LNCaP clone FGC (cell line): ENCODE measurements around the gene CHCHD6.
A peak's percentile ranks its signal among the peaks of the same experiment; 100 is the strongest.

Experiments used
- DNase-seq: peaks from one replicate; pipeline ENCODE4 v3.0.0-alpha.2; 2011; ENCODE audit warnings: low read depth
- H3K4me3 ChIP-seq: 2 replicates; pipeline ENCODE4 v1.5.1; 2011; ENCODE audit warnings: mild to moderate bottlenecking, low read depth, low read length, control low read depth
- TF ChIP-seq, protein P1 (sequence below): IDR thresholded peaks from 2 replicates; pipeline ENCODE4 v1.5.1; 2012; ENCODE audit warnings: mild to moderate bottlenecking; ENCODE audit not compliant: control insufficient read depth, insufficient read depth; ENCODE audit errors: extremely low read depth

The CHCHD6 gene

GRCh38 chr3:126936853-126937425 lies 232.9 kb downstream of the CHCHD6 start:
- TF ChIP-seq, protein P1, sequence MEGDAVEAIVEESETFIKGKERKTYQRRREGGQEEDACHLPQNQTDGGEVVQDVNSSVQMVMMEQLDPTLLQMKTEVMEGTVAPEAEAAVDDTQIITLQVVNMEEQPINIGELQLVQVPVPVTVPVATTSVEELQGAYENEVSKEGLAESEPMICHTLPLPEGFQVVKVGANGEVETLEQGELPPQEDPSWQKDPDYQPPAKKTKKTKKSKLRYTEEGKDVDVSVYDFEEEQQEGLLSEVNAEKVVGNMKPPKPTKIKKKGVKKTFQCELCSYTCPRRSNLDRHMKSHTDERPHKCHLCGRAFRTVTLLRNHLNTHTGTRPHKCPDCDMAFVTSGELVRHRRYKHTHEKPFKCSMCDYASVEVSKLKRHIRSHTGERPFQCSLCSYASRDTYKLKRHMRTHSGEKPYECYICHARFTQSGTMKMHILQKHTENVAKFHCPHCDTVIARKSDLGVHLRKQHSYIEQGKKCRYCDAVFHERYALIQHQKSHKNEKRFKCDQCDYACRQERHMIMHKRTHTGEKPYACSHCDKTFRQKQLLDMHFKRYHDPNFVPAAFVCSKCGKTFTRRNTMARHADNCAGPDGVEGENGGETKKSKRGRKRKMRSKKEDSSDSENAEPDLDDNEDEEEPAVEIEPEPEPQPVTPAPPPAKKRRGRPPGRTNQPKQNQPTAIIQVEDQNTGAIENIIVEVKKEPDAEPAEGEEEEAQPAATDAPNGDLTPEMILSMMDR: no peak
- no peak for DNase-seq
- no peak overlapping the region for H3K4me3 ChIP-seq

DNA sequence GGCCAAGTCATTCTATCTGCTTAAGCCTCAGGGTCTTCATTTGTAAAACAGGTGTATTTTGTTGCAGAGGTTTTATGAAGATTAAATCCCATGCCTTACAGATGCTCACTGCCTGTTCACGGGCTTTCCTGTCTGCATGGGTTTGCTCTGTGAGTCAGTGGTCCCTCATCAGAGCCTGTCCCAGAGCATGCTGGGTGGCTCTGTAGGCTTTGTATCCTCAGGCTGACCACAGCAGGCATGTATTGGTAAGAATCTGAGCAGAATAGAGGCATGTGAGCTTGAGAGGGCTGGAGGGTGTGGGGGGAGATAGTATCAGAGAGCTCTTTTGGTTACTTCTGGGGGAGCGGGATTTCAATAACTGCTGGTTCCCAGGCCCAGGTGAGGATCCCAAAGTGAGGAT lies 233.5 kb downstream of the CHCHD6 start:
- TF ChIP-seq, protein P1: no peak
- no peak overlapping the region for H3K4me3 ChIP-seq
- no peak for DNase-seq

- TF ChIP-seq, protein P1: no peak
- no peak for DNase-seq
- no peak overlapping the region for H3K4me3 ChIP-seq
Measured at GRCh38 chr3:126937973-126938372, 233.9 kb downstream of the CHCHD6 start.

DNA sequence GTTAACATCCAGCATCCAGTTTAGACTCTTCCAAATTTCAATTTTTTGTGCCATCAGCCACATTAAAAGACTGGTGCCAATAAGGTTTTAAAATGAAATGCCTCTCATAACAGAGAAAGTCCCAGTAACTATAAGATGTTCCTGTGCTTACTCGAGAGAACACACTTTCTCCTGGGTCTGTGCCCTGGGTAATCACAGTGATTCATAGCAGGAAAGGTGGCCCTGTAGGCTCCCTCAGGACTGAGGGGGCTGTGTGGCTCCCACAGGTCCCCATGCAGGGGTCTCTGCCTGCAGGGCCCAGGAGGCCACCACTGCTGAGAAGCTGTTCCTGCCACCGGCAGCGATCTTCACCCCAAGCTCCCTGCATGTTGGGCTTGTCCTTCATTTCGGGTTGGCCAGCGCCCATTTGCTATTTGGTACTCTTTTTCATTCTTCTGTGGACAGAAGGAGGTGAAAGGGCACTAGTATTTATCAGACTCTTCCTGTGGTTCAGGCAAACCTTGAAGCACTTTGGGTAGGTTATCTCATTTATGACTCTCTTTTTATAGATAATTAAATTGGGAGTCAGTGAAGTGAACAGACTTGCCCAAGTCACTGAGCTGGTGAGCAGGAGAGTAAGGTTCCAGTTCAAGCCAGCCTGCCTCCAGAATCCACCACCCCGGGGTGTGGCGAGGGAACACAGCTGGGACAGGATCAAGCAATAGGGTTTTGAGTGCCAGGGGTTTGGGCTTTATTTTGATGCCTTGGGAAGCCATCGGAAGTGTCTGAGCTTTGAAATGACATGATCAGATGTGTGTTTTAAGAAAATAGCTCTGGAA lies 234.7 kb downstream of the CHCHD6 start:
- DNase-seq: no peak
- TF ChIP-seq, protein P1: no peak
- H3K4me3 ChIP-seq: no peak overlapping the region

- H3K4me3 ChIP-seq: no peak overlapping the region
- no peak for DNase-seq
- TF ChIP-seq, protein P1: peak; percentile 15; the same call in 1 of the 2 replicates
Measured at GRCh38 chr3:126939338-126939718, 235.3 kb downstream of the CHCHD6 start.

- TF ChIP-seq, protein P1: no peak
- H3K4me3 ChIP-seq: no peak overlapping the region
- no peak for DNase-seq
Measured at GRCh38 chr3:126939733-126940132, 235.7 kb downstream of the CHCHD6 start.
